Nephron (organoid): ENCODE data around the gene ARPIN.
A peak's percentile ranks its signal among the peaks of the same experiment; 100 is the strongest.

ENCODE experiments used
- H3K27ac Mint-ChIP-seq, 3 experiments: 2 replicates each; pipeline ENCODE4 v1.8.0; 2020; ENCODE audit warnings: mixed read lengths in 3 of 3, mild to moderate bottlenecking in 2 of 3, moderate library complexity in 1 of 3
- H3K27me3 Mint-ChIP-seq: 2 replicates; pipeline ENCODE4 v1.8.0; 2021; ENCODE audit warnings: low read depth, mild to moderate bottlenecking, moderate library complexity, mixed read lengths
- H3K36me3 Mint-ChIP-seq: 2 replicates; pipeline ENCODE4 v1.8.0; 2020; ENCODE audit warnings: low read depth, mixed read lengths
- H3K4me1 Mint-ChIP-seq: 2 replicates; pipeline ENCODE4 v1.8.0; 2020; ENCODE audit warnings: mixed read lengths
- H3K4me3 Mint-ChIP-seq, 3 experiments: 2 replicates each; pipeline ENCODE4 v1.8.0; 2020; ENCODE audit warnings: mild to moderate bottlenecking in 3 of 3, mixed read lengths in 3 of 3, moderate library complexity in 2 of 3
- H3K9me3 Mint-ChIP-seq: 2 replicates; pipeline ENCODE4 v1.8.0; 2020; ENCODE audit warnings: mixed read lengths
- CTCF ChIP-seq, 3 experiments: fragments of 200-600 bp; sonication (generic); IDR thresholded peaks; one replicate each; pipeline ENCODE4 v1.5.0; 2021; ENCODE audit warnings: antibody characterized with exemption in 3 of 3; ENCODE audit not compliant: unreplicated experiment in 3 of 3

ARPIN gene

DNA sequence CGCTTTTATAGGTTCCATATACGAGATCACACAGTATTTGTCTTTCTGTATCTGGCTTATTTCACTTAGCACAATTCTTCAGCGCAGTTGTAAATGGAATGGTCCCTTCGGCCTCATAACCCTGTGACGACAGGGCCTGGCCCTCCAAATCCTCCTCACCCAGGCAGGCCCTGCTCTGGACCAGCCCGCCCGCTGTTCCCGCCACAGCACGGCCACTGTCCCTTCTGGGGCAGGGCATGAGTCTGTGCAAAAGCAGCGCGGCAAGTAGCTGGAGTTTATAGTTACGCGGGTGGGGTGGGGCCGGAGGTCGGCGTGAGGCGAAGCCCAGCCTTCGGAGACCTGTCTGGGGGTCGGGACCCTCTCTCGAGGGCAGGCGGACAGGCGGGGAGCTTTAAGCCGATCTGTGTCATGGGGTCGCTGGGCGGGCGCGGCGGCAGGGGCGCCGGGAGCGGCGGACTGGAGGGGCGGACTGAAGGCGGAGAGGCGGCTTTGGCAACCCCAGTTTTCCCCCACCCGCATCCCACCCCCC, 543 bp downstream of the ARPIN start:
- Mint-ChIP-seq H3K36me3 (peaks cover 5% of the 10 kb centered on the region), H3K9me3 (no peaks in the 10 kb centered on the region), H3K4me1 (peaks cover 28% of the 10 kb centered on the region), H3K4me3 (peak overlapping the region; percentile 84 to 89 (median 88)), H3K27ac (peak overlapping the region; percentile 76 to 90 (median 81)), H3K27me3 (no peaks in the 10 kb centered on the region)
- no peak for TF ChIP-seq CTCF (IDR thresholded peaks at IDR 0.05; ENCODE audit: unreplicated experiment in 3 of 3)

DNA sequence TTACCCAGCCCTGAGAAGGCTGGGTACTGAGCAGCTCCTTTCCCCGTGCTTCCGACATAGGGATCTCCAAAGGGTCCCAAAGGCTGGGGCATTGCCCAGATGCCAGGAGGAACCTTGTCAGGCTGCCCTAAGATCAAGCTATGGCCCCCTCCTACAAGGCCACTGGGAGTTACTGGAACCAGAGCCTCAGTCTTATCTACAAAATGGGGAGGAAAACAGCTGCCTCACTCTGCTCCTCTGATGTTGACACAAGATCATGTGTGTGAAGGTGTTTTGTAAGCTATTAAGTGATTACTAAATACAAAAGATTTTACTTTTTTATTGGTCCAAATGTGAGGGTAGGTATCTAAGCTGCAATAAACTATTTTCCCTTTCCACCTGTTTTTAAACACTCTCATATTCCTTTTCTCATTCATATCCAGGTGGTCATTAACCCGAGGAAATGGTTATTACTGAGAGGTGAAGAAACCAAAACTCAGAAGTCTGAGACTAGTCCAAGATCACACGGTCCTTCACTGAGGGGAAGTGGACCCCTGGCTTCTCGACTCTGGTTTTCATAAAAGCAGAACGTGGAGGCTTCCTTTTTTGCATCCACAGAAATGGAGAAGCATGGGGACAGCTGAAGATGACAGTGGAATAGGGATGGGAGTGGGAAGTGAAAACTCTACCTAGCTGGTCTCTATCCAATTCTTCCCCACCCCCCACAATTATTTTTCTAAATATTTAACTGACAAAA, 1.7 kb downstream of the ARPIN start:
- Mint-ChIP-seq H3K36me3 (peaks cover 10% of the 10 kb centered on the region), H3K27ac (peak overlapping the region in 2 of 3 experiments; percentile 81 to 90), H3K9me3 (no peaks in the 10 kb centered on the region), H3K4me3 (peak overlapping the region; percentile 84 to 89 (median 88)), H3K4me1 (peaks cover 28% of the 10 kb centered on the region), H3K27me3 (no peaks in the 10 kb centered on the region)
- no peak for TF ChIP-seq CTCF (IDR thresholded peaks at IDR 0.05; ENCODE audit: unreplicated experiment in 3 of 3)

- peaks cover 20% of the 10 kb centered on the region for H3K36me3 Mint-ChIP-seq
- H3K9me3 Mint-ChIP-seq = no peaks in the 10 kb centered on the region
- no peaks in the 10 kb centered on the region for H3K27me3 Mint-ChIP-seq
These were observed 3.1 kb downstream of the ARPIN start for GRCh38 chr15:89909611-89910010.

GRCh38 chr15:89908226-89908625, 4.5 kb downstream of the ARPIN start:
- Mint-ChIP-seq H3K36me3 (peaks cover 20% of the 10 kb centered on the region), H3K4me3 (no peak overlapping the region), H3K27ac (no peak overlapping the region), H3K27me3 (no peaks in the 10 kb centered on the region), H3K4me1 (peaks cover 28% of the 10 kb centered on the region), H3K9me3 (no peaks in the 10 kb centered on the region)
- TF ChIP-seq CTCF (IDR thresholded peaks at IDR 0.05; ENCODE audit: unreplicated experiment in 3 of 3) = no peak

More at GRCh38 chr15:89909611-89910010, 3.1 kb downstream of the ARPIN start:
- H3K4me3 Mint-ChIP-seq = peak overlapping the region; percentile 31 to 76 (median 65)
- H3K4me1 Mint-ChIP-seq = peaks cover 28% of the 10 kb centered on the region
- TF ChIP-seq CTCF (IDR thresholded peaks at IDR 0.05; ENCODE audit: unreplicated experiment in 3 of 3) = no peak
- H3K27ac Mint-ChIP-seq = peak overlapping the region in 1 of 3 experiments; percentile 50

DNA sequence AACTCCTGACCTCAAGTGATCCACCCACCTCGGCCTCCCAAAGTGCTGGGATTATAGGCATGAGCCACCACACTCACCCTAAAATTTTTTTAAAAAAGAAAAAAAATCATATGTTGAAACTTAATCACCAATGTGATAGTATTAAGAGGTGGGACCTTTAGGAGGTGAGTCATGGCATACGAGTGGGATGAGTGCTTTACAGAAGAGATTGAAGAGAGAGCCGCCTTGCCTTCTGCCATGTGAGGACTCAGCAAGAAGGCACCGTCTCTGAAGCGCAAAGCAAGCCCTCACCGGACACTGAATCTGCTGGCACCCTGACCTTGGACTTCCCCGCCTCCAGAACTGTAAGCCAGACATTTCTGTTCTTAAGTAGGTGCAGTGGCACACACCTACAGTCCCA, 5.5 kb downstream of the ARPIN start:
- Mint-ChIP-seq H3K27ac (no peak overlapping the region), H3K36me3 (peaks cover 28% of the 10 kb centered on the region), H3K4me1 (peaks cover 28% of the 10 kb centered on the region), H3K9me3 (no peaks in the 10 kb centered on the region), H3K4me3 (no peak overlapping the region), H3K27me3 (no peaks in the 10 kb centered on the region)
- no peak for TF ChIP-seq CTCF (IDR thresholded peaks at IDR 0.05; ENCODE audit: unreplicated experiment in 3 of 3)
